GM18907 (cell line): ENCODE measurements around the gene HCST.
"Not testable (repeated sequence)": the region's sequence is repeated elsewhere in the genome, so short reads cannot be mapped to it uniquely, and the experiment has no call there.

Experiments used
- ATAC-seq: cut with Tn5 transposase; IDR thresholded peaks from one replicate; pipeline ENCODE4 v1.9.1; 2021; ENCODE audit warnings: mild to moderate bottlenecking, moderate library complexity; ENCODE audit not compliant: unreplicated experiment

The HCST gene

GRCh38 chr19:35901854-35902661, at the start of gene HCST:
Gene HCST (plus strand): TSS chr19:35902529. CDS start chr19:35902594, 65 bp downstream.
- no peak for ATAC-seq

GRCh38 chr19:35853038-35853756, 49.1 kb upstream of the HCST start:
- no peak for ATAC-seq

- no peak for ATAC-seq
Measured at GRCh38 chr19:35856546-35857149, 45.7 kb upstream of the HCST start, which contains the start of gene KIRREL2. Gene KIRREL2 (plus strand): TSS chr19:35856911. CDS start chr19:35857120, 209 bp downstream.

- no peak for ATAC-seq
Measured at GRCh38 chr19:35858311-35858710, 44.0 kb upstream of the HCST start.

- no peak for ATAC-seq
Measured at GRCh38 chr19:35859414-35859813, 42.9 kb upstream of the HCST start.

- ATAC-seq, result no peak
Measured at GRCh38 chr19:35860436-35860817, 41.9 kb upstream of the HCST start.

GRCh38 chr19:35860818-35861639, 41.3 kb upstream of the HCST start:
- no peak for ATAC-seq

- no peak for ATAC-seq
Measured at GRCh38 chr19:35861640-35862160, 40.6 kb upstream of the HCST start.

GRCh38 chr19:35862528-35862927, 39.8 kb upstream of the HCST start:
- no peak for ATAC-seq

GRCh38 chr19:35863018-35863417, 39.3 kb upstream of the HCST start:
- no peak for ATAC-seq

- no peak for ATAC-seq
Measured at GRCh38 chr19:35868172-35868822, 34.0 kb upstream of the HCST start, which contains the start of gene APLP1. Gene APLP1 (plus strand): TSS chr19:35868574. CDS start chr19:35868637, 63 bp downstream.

GRCh38 chr19:35868823-35869326, 33.5 kb upstream of the HCST start:
- ATAC-seq, result no peak

- no peak for ATAC-seq
Measured at GRCh38 chr19:35869327-35870123, 32.8 kb upstream of the HCST start.

GRCh38 chr19:35870124-35870736, 32.1 kb upstream of the HCST start:
- not testable (repeated sequence) for ATAC-seq

- no peak for ATAC-seq
Measured at GRCh38 chr19:35870798-35871197, 31.5 kb upstream of the HCST start.

- ATAC-seq, result no peak
Measured at GRCh38 chr19:35871611-35872010, 30.7 kb upstream of the HCST start.

GRCh38 chr19:35872180-35872579, 30.1 kb upstream of the HCST start:
- ATAC-seq, result no peak

- no peak for ATAC-seq
Measured at GRCh38 chr19:35874392-35874930, 27.9 kb upstream of the HCST start.
